Body of pancreas (tissue), 4 donors: ENCODE data around the gene GNG12. TPM values are rescaled to one million over a fixed set of nuclear protein-coding genes. Genes with fewer than 3 reads are reported as not detected.

Source experiments
- ATAC-seq: fragments of 150-250 bp; one replicate; pipeline ENCODE4 v1.9.1; 2016
- DNase-seq, 4 donors: peaks; one replicate each; pipeline ENCODE4 v3.0.0-alpha.2; 2019
- H3K27ac ChIP-seq, 4 donors: fragments of 200-600 bp; sonication (generic); 1 replicate in 3 of 4; 2 replicates in 1 of 4; pipeline versions ENCODE4 v1.5.1 to v1.6.1; 2016 to 2019; ENCODE audit warnings: mild to moderate bottlenecking in 1 of 4, mixed read lengths in 1 of 4, moderate library complexity in 1 of 4
- H3K27me3 ChIP-seq, 2 donors: fragments of 200-600 bp; sonication (generic); one replicate each; pipeline ENCODE4 v1.6.0; 2016; ENCODE audit warnings: mild to moderate bottlenecking in 1 of 2
- H3K36me3 ChIP-seq, 2 donors: fragments of 200-600 bp; sonication (generic); replicated peaks in 1 of 2; 2 replicates each; pipeline ENCODE4 v1.5.1; 2016; ENCODE audit warnings: low read depth in 2 of 2; ENCODE audit not compliant: insufficient read depth in 1 of 2
- H3K4me1 ChIP-seq: fragments of 200-600 bp; sonication (generic); one replicate; pipeline ENCODE4 v1.6.0; 2016
- H3K4me3 ChIP-seq, 2 donors: fragments of 200-600 bp; sonication (generic); 1 replicate in 1 of 2; 2 replicates in 1 of 2; pipeline ENCODE4 v1.5.1; 2016 to 2019
- H3K9me3 ChIP-seq, 3 donors: fragments of 200-600 bp; sonication (generic); 1 replicate in 2 of 3; 2 replicates in 1 of 3; pipeline ENCODE4 v1.5.1; 2016
- POLR2A ChIP-seq, 3 donors: fragments of 450-650 bp; IDR thresholded peaks; one replicate each; pipeline ENCODE4 v1.6.1; 2016; ENCODE audit warnings: antibody characterized with exemption in 3 of 3, mild to moderate bottlenecking in 2 of 3
- WGBS, 2 donors: methylation state at CpG; one replicate each; pipeline ENCODE4 v1.1.5; 2017; 5-methylcytosine and 5-hydroxymethylcytosine counted together
- intact Hi-C: fragments of 100-400 bp; cut with DNase I; formaldehyde crosslinking; loops from one replicate; pipeline ENCODE4 v1.15.1; 2023
- total RNA-seq, 2 donors: library from RNA; depleted of rRNA; stranded (reverse); fragments of >200 nt; gene quantifications; one replicate each; pipeline ENCODE4 v1.1.0, GENCODE V29; 2016
- TF ChIP-seq, protein P1 (sequence below), 7 experiments: fragments of 450-650 bp in 4 of 7; fragments of 200-600 bp in 3 of 7; sonication (generic) in 3 of 7; IDR thresholded peaks; one replicate each; pipeline ENCODE4 v1.5.1; 2016 to 2019; ENCODE audit warnings: antibody characterized with exemption in 7 of 7

Gene GNG12
- total RNA-seq, 2 donors from 2014 or later: 26.4 to 42.3 TPM

DNA sequence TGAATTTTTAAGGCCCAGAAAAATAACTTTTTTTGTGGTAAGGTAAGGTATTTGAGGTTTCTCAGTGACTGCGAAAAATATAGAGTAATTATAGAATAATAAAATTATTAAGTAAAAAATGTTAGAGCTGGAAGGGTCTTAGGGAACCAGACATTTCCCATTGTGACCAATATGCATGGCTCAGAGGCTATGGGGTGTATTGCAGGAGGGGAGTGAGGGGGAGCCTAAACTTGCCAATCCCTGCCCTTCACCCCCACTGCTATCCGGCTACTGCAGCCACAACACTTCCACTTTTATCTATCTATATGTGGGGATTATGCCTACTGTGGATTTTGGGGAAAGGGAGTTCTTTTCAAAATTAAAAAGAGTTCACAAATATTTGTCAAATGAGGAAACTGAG lies 155.9 kb downstream of the GNG12 start:
- whole genome bisulfite sequencing, 2 donors: 86 to 91% methylated on average over 2 of the region's 2 CpGs
- intact Hi-C loops: no loop called here
- no peak for ATAC-seq
- Histone ChIP-seq H3K27me3 (no peaks in the 10 kb centered on the region), H3K27ac (no peak overlapping the region), H3K4me3 (no peak overlapping the region), H3K36me3 (no peaks in the 10 kb centered on the region), H3K9me3 (no peaks in the 10 kb centered on the region), H3K4me1 (no peaks in the 10 kb centered on the region)
- TF ChIP-seq, protein P1, sequence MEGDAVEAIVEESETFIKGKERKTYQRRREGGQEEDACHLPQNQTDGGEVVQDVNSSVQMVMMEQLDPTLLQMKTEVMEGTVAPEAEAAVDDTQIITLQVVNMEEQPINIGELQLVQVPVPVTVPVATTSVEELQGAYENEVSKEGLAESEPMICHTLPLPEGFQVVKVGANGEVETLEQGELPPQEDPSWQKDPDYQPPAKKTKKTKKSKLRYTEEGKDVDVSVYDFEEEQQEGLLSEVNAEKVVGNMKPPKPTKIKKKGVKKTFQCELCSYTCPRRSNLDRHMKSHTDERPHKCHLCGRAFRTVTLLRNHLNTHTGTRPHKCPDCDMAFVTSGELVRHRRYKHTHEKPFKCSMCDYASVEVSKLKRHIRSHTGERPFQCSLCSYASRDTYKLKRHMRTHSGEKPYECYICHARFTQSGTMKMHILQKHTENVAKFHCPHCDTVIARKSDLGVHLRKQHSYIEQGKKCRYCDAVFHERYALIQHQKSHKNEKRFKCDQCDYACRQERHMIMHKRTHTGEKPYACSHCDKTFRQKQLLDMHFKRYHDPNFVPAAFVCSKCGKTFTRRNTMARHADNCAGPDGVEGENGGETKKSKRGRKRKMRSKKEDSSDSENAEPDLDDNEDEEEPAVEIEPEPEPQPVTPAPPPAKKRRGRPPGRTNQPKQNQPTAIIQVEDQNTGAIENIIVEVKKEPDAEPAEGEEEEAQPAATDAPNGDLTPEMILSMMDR (IDR thresholded peaks at IDR 0.05): no peak
- TF ChIP-seq POLR2A (IDR thresholded peaks at IDR 0.05): no peak
- DNase-seq: no peak

DNA sequence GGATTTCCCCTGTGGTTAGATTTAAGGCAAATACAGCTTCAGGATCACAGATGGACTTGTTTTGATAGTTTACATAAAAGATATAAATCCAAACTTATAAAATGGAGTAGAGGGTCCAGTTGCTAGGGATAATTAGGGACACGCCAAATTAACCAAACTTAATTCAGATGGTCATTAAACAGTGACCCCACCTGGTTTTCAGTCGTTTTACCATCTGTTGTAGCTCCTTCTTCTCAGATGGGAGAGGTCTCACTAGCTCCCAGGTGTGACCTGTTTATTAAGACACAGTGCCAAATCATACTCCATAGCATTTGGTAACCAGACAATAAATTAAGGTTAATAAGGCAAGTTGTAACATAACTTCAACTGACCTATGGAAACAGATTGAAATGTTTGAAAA lies 156.3 kb downstream of the GNG12 start:
- Histone ChIP-seq H3K27ac (no peak overlapping the region), H3K27me3 (no peaks in the 10 kb centered on the region), H3K36me3 (no peaks in the 10 kb centered on the region), H3K4me1 (no peaks in the 10 kb centered on the region), H3K4me3 (no peak overlapping the region), H3K9me3 (no peaks in the 10 kb centered on the region)
- WGBS, 2 donors: 55 to 56% methylated on average over 2 of the region's 2 CpGs
- DNase-seq: no peak
- TF ChIP-seq, protein P1 (IDR thresholded peaks at IDR 0.05): no peak
- no peak for TF ChIP-seq POLR2A (IDR thresholded peaks at IDR 0.05)
- no peak for ATAC-seq
- intact Hi-C loops: no loop called here

DNA sequence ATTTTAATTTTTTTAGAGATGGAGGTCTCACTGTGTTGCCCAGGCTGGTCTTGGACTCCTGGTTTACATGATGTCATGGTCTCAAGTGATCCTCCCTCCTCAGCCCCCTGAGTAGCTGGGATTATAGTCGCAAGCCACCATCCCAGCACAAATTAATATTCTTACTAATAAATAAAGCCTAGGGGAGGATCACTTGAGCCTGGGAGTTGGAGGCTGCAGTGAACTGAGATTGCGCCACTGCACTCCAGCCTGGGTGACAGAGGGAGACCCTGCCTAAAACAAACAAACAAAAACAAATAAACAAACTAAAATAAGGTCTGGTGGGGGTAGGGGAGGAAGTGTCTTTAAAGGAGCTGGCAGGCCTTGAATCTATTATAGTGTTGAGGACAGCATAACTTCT lies 157.0 kb downstream of the GNG12 start:
- Histone ChIP-seq H3K27me3 (no peaks in the 10 kb centered on the region), H3K36me3 (no peaks in the 10 kb centered on the region), H3K4me3 (no peak overlapping the region), H3K4me1 (no peaks in the 10 kb centered on the region), H3K9me3 (no peaks in the 10 kb centered on the region), H3K27ac (no peak overlapping the region)
- no peak for TF ChIP-seq POLR2A (IDR thresholded peaks at IDR 0.05)
- TF ChIP-seq, protein P1 (IDR thresholded peaks at IDR 0.05): no peak
- DNase-seq (no peak), ATAC-seq (no peak)
- WGBS, 2 donors: 97 to 98% methylated on average over 2 of the region's 2 CpGs
- intact Hi-C loops: no loop called here

DNA sequence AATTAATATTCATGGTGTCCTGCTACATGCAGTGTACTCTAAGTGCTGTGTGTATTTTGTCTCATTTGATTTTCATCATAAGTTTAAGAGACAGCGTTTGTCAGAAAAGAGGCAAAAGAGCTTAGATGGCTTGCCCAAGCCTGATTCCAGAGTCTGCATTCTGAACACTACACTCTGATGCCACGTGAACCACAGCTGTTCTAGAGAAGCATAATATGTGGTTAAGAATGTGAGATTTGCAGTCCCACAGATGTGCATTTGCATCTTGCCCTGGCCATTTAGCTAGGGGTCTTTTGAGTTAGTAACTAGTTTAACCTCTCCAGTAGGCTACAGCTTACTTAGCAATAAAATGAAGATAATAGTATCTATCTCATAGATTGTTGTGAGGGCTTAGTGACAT lies 157.5 kb downstream of the GNG12 start:
- TF ChIP-seq, protein P1 (IDR thresholded peaks at IDR 0.05): no peak
- no peak for TF ChIP-seq POLR2A (IDR thresholded peaks at IDR 0.05)
- WGBS, 2 donors: 83 to 86% methylated on average over 2 of the region's 2 CpGs

DNA sequence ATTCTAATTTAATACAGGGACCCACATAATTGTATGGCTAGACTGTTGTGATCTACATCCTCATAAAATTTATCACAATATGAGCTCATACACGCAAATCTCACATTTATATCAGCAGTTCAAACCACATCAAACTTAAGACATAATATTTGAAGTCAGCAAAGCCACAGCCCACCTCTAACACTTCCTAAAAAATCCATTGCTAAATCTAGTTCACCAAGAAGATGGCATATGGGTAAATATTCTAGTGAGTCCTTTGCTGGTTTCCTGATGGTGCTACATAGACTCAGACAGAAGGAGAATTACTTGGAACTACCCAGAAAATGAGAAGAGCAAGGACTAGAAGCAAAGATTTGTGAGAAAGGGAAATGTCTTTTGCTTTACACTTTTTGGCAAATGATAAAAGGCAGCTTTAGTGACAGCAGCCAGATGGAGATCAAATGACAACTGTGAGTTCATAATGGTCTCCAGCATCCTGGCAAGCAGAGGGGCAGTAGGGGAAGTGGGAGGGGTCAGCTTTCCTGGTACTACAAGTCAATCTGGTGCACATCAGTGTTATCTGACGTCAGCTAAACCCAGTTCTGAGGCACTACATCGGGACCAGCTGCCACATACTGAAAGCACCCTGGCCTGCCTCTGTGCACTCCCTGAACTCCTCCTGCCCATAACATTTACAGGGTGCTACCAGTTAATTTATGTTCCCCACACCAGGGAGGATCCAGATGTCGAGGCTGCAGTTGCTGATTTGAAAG lies 158.8 kb downstream of the GNG12 start:
- H3K4me3 ChIP-seq: no peak overlapping the region
- no peaks in the 10 kb centered on the region for H3K27me3 ChIP-seq
- DNase-seq (peak in 2 of 4 donors; percentile 9 to 16), ATAC-seq (no peak)
- TF ChIP-seq POLR2A (IDR thresholded peaks at IDR 0.05): no peak
- TF ChIP-seq, protein P1 (IDR thresholded peaks at IDR 0.05): no peak
- no peak overlapping the region for H3K27ac ChIP-seq
- no peaks in the 10 kb centered on the region for H3K36me3 ChIP-seq
- intact Hi-C loops: no loop called here
- H3K4me1 ChIP-seq: no peaks in the 10 kb centered on the region
- H3K9me3 ChIP-seq: no peaks in the 10 kb centered on the region
- 44 to 51% methylated on average over 4 of the region's 4 CpGs for WGBS, 2 donors

More for the DNA sequence above, 157.5 kb downstream of the GNG12 start:
- DNase-seq: no peak
- Histone ChIP-seq H3K27ac (no peak overlapping the region), H3K27me3 (no peaks in the 10 kb centered on the region), H3K36me3 (no peaks in the 10 kb centered on the region), H3K9me3 (no peaks in the 10 kb centered on the region), H3K4me1 (no peaks in the 10 kb centered on the region), H3K4me3 (no peak overlapping the region)
- ATAC-seq: no peak
- intact Hi-C loops: no loop called here
